ENCODE data around the gene SFXN3.

SFXN3 gene

DNA sequence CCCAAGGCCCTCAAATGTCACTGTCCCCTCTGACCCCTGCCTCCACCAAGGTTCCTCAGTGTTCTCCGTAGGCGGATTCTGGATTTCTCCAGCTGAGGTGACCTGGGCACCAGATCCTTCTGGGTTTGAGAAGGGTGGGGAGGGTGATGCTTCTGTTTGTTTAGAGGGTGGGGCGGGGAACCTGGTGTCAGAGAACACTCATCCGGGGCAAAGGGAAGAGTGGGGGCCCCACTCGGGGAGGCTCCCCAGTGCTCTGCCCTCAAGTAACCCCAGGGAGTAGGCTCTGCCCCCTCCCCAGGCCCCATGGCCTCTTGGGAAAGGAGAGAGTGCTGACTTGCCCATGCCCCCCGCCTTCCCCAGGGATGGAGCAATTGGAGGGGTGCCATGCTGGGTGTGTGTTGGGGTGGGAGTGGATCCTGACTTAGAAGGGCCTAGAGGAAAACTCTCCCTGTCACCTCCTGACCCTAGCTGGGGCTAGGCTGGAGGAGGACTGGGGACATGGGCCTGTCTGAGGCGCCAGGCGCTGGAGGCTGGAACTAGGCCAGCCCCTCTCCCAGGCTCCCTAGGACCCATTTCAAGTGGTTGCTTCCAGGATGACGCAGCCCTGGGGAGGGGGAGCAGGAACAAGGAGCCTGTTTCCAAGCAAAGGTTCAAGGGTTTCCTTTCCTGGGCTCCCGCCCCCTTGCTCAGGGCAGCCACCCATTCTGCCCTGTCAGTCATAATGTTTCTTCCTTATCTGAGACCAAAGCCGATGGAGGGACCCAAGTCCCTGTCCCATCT, 58.7 kb downstream of the SFXN3 start:
- Histone ChIP-seq H3K27ac (ENCODE audit: low read depth, low read length, poor library complexity, severe bottlenecking) (no peak overlapping the region), H3K36me3 (ENCODE audit: insufficient read depth, low read length) (no peaks in the 10 kb centered on the region), H3K9ac (ENCODE audit: low read length) (no peak overlapping the region), H3K4me1 (ENCODE audit: insufficient read depth, low read length, severe bottlenecking) (no peaks in the 10 kb centered on the region), H3K4me3 (ENCODE audit: low read depth, low read length, poor library complexity, severe bottlenecking) (no peak overlapping the region), H2AFZ (ENCODE audit: low read length) (no peak overlapping the region), H4K20me1 (ENCODE audit: insufficient read depth, low read length) (no peaks in the 10 kb centered on the region), H3F3A (ENCODE audit: insufficient read depth, low read length) (no peaks in the 10 kb centered on the region), H3K27me3 (ENCODE audit: insufficient read depth, low read length) (no peaks in the 10 kb centered on the region), H3K79me2 (ENCODE audit: insufficient read depth, low read length) (no peaks in the 10 kb centered on the region), H3K9me2 (ENCODE audit: low read depth, low read length) (no peaks in the 10 kb centered on the region), H3K4me2 (ENCODE audit: low read length) (no peak overlapping the region), H3K9me3 (ENCODE audit: low read length) (no peaks in the 10 kb centered on the region)
- TF ChIP-seq EZH2 (IDR thresholded peaks at IDR 0.05; ENCODE audit: borderline replicate concordance, low read length) = no peak
- TF ChIP-seq, protein P1, sequence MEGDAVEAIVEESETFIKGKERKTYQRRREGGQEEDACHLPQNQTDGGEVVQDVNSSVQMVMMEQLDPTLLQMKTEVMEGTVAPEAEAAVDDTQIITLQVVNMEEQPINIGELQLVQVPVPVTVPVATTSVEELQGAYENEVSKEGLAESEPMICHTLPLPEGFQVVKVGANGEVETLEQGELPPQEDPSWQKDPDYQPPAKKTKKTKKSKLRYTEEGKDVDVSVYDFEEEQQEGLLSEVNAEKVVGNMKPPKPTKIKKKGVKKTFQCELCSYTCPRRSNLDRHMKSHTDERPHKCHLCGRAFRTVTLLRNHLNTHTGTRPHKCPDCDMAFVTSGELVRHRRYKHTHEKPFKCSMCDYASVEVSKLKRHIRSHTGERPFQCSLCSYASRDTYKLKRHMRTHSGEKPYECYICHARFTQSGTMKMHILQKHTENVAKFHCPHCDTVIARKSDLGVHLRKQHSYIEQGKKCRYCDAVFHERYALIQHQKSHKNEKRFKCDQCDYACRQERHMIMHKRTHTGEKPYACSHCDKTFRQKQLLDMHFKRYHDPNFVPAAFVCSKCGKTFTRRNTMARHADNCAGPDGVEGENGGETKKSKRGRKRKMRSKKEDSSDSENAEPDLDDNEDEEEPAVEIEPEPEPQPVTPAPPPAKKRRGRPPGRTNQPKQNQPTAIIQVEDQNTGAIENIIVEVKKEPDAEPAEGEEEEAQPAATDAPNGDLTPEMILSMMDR (IDR thresholded peaks at IDR 0.05; ENCODE audit: low read length) = no peak

DNA sequence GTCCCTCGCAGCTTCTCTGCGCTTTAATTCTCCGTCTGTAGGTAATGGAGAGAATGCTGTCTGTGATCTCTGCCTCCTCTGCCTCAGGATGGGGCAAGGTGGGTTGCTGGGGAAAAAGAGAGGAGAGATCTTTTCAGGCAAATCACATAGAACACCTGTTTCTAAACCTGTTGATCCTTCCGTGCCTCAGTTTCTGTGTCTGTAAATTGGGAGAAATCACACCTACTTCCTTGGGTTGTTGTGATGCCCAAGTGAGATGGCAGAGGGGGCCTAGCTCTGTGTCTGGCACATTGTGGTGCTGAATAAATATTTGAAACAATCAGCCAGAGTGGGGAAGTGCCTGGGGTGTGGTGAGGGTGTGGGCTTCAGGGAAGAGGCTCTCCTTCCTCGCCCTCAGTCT, 59.6 kb downstream of the SFXN3 start:
- no peak overlapping the region for H3K9ac ChIP-seq (ENCODE audit: low read length)
- H3K9me3 ChIP-seq (ENCODE audit: low read length) = no peaks in the 10 kb centered on the region
- H4K20me1 ChIP-seq (ENCODE audit: insufficient read depth, low read length) = no peaks in the 10 kb centered on the region
- H3K27me3 ChIP-seq (ENCODE audit: insufficient read depth, low read length) = no peaks in the 10 kb centered on the region
- H3K9me2 ChIP-seq (ENCODE audit: low read depth, low read length) = no peaks in the 10 kb centered on the region
- TF ChIP-seq, protein P1 (IDR thresholded peaks at IDR 0.05; ENCODE audit: low read length) = no peak
- no peak for TF ChIP-seq EZH2 (IDR thresholded peaks at IDR 0.05; ENCODE audit: borderline replicate concordance, low read length)
- no peak overlapping the region for H3K4me3 ChIP-seq (ENCODE audit: low read depth, low read length, poor library complexity, severe bottlenecking)
- no peaks in the 10 kb centered on the region for H3K79me2 ChIP-seq (ENCODE audit: insufficient read depth, low read length)
- H3K27ac ChIP-seq (ENCODE audit: low read depth, low read length, poor library complexity, severe bottlenecking) = no peak overlapping the region
- H3F3A ChIP-seq (ENCODE audit: insufficient read depth, low read length) = no peaks in the 10 kb centered on the region
- no peak overlapping the region for H3K4me2 ChIP-seq (ENCODE audit: low read length)
- no peaks in the 10 kb centered on the region for H3K4me1 ChIP-seq (ENCODE audit: insufficient read depth, low read length, severe bottlenecking)
- H2AFZ ChIP-seq (ENCODE audit: low read length) = no peak overlapping the region
- H3K36me3 ChIP-seq (ENCODE audit: insufficient read depth, low read length) = no peaks in the 10 kb centered on the region

All from OCI-LY1 (cell line).